K562 (cell line): Measurements from ENCODE around the gene KRT5. TPM values are rescaled to one million over a fixed set of nuclear protein-coding genes. Genes with fewer than 3 reads are reported as not detected.

ENCODE experiments used
- ATAC-seq: fragments of 200-7000 bp; cut with Tn5 transposase; 3 replicates; pipeline ENCODE4 v1.9.1; 2020; ENCODE audit warnings: moderate library complexity
- BruUV-seq: library from RNA; stranded (reverse); fragments of 400-500 nt; replicated peaks from 2 replicates; lab custom pipeline; 2021; lab: Mats Ljungman, UMichigan
- CTCF ChIA-PET: fragments of 300-600 bp; formaldehyde crosslinking; extraction: SDS; loops from one replicate; lab custom pipeline; 2021; ENCODE audit warnings: low intra/inter-chr PET ratio; lab: Yijun Ruan, JAX
- POLR2A ChIA-PET: fragments of 300-600, 350-650 bp; sonication (Branson Sonifier 250); formaldehyde crosslinking; extraction: SDS; loops from one replicate; lab custom pipeline; 2021; ENCODE audit warnings: antibody characterized with exemption, inconsistent platforms; lab: Yijun Ruan, JAX
- DNase-seq, 4 experiments: peaks; one replicate each; pipeline versions ENCODE4 v3.0.0 to v3.0.0-alpha.2; 2011 to 2018; ENCODE audit warnings: low spot score in 3 of 4, mixed read lengths in 3 of 4; ENCODE audit errors: extremely low read depth in 1 of 4
- FAIRE-seq: peaks from 2 replicates; lab custom pipeline; 2011; peaks lifted over from hg19 to GRCh38; lab: Jason Lieb, UNC
- H2AFZ ChIP-seq: 2 replicates; pipeline ENCODE4 v1.6.0; 2011; ENCODE audit warnings: low read depth, low read length, control low read depth, inconsistent platforms
- H3K27ac ChIP-seq: fragments of 200-600 bp; 3 replicates; pipeline ENCODE4 v1.8.0; 2011; ENCODE audit warnings: low read depth, mild to moderate bottlenecking, control low read depth, inconsistent platforms, low read length, moderate library complexity, mixed read lengths; ENCODE audit errors: extremely low read depth
- H3K27me3 ChIP-seq, 2 experiments: fragments of 300-600 bp in 1 of 2; 2 replicates in 1 of 2; 3 replicates in 1 of 2; pipeline versions ENCODE4 v1.6.0 to v1.8.0; 2011; ENCODE audit warnings: inconsistent platforms in 2 of 2, low read length in 2 of 2, mild to moderate bottlenecking in 1 of 2, mixed read lengths in 1 of 2, moderate library complexity in 1 of 2; ENCODE audit not compliant: control insufficient read depth in 2 of 2, insufficient read depth in 2 of 2
- H3K36me3 ChIP-seq: fragments of 300-600 bp; 3 replicates; pipeline ENCODE4 v1.8.0; 2011; ENCODE audit warnings: mild to moderate bottlenecking, low read length, inconsistent platforms; ENCODE audit not compliant: control insufficient read depth, insufficient read depth
- H3K4me1 ChIP-seq, 2 experiments: fragments of 200-600 bp in 1 of 2; replicated peaks in 1 of 2; 2 replicates in 1 of 2; 3 replicates in 1 of 2; pipeline versions ENCODE4 v1.5.1 to v1.8.0; 2011; ENCODE audit warnings: inconsistent platforms in 2 of 2, low read length in 2 of 2, mild to moderate bottlenecking in 1 of 2, mixed read lengths in 1 of 2, moderate library complexity in 1 of 2; ENCODE audit not compliant: control insufficient read depth in 2 of 2, insufficient read depth in 2 of 2
- H3K4me2 ChIP-seq: 2 replicates; pipeline ENCODE4 v1.6.1; 2011; ENCODE audit warnings: low read length, control low read depth, inconsistent platforms, mixed read lengths; ENCODE audit not compliant: insufficient read depth
- H3K4me3 ChIP-seq: fragments of 200-600 bp; sonication (generic), shearing (Covaris generic); 2 replicates; pipeline ENCODE4 v1.5.1; 2016; ENCODE audit warnings: control low read depth, inconsistent platforms
- H3K79me2 ChIP-seq: fragments of 200-600 bp; 3 replicates; pipeline ENCODE4 v1.8.0; 2011; ENCODE audit warnings: low read length, inconsistent platforms; ENCODE audit not compliant: control insufficient read depth, insufficient read depth
- H3K9ac ChIP-seq, 2 experiments: 2 replicates each; pipeline versions ENCODE4 v1.6.0 to v1.6.1; 2011; ENCODE audit warnings: low read depth in 2 of 2, low read length in 2 of 2, control low read depth in 1 of 2, inconsistent platforms in 1 of 2, mild to moderate bottlenecking in 1 of 2, mixed read lengths in 1 of 2; ENCODE audit not compliant: insufficient read depth in 1 of 2
- H3K9me1 ChIP-seq: one replicate; pipeline ENCODE4 v1.6.0; 2011; ENCODE audit warnings: inconsistent platforms, mild to moderate bottlenecking, low read length, moderate library complexity; ENCODE audit not compliant: control insufficient read depth, insufficient read depth
- H3K9me3 ChIP-seq: replicated peaks from 2 replicates; pipeline ENCODE4 v1.5.1; 2011; ENCODE audit warnings: low read depth, low read length, inconsistent platforms; ENCODE audit not compliant: control insufficient read depth, insufficient read depth
- H4K20me1 ChIP-seq: replicated peaks from 2 replicates; pipeline ENCODE4 v1.6.1; 2011; ENCODE audit warnings: low read length, inconsistent platforms, mixed read lengths; ENCODE audit not compliant: control insufficient read depth, insufficient read depth
- CBX5 ChIP-seq: IDR thresholded peaks from 2 replicates; pipeline ENCODE4 v1.6.1; 2014; ENCODE audit warnings: low read depth, borderline replicate concordance
- NR4A1 ChIP-seq, 2 experiments: fragments of 250-450 bp in 1 of 2; fragments of 450-650 bp in 1 of 2; sonication (Bioruptor Pico) in 1 of 2; IDR thresholded peaks; 2 replicates each; pipeline versions ENCODE4 v1.4.0 to v1.6.1; 2016 to 2020; ENCODE audit warnings: mild to moderate bottlenecking in 2 of 2, missing compliant biosample characterization in 1 of 2, missing genetic modification characterization in 1 of 2, moderate library complexity in 1 of 2
- WGBS: fragments of 100-300 bp; shearing (Covaris generic); methylation state at CpG from one replicate; pipeline ENCODE4 v1.1.6; 2016; ENCODE audit warnings: low coverage, mixed read lengths; ENCODE audit not compliant: insufficient coverage; ENCODE audit errors: missing lambda C conversion rate; 5-methylcytosine and 5-hydroxymethylcytosine counted together
- in situ Hi-C: fragments of 300-500 bp; cut with MboI; formaldehyde crosslinking; loops from 4 replicates; pipeline ENCODE4 v1.15.0; 2018; ENCODE audit warnings: inconsistent platforms, mixed read lengths
- intact Hi-C: fragments of 100-400 bp; cut with micrococcal nuclease; formaldehyde crosslinking; loops from 2 replicates; pipeline ENCODE4 v1.14.2; 2022
- polyA plus RNA-seq, 8 experiments: library from polyadenylated mRNA; depleted of rRNA in 4 of 8; stranded (reverse) in 5 of 8; unstranded in 3 of 8; fragments of >200 nt; fragmentation: Nextera tagmentation in 2 of 8; fragmentation: Illumina TruSeq in 1 of 8; extraction: Ambion mirVana in 2 of 8; extraction: Trizol in 1 of 8; gene quantifications; 2 replicates each; pipeline versions ENCODE4 v1.2.1 to v1.2.3, GENCODE V29; 2011 to 2014; ENCODE audit warnings: inconsistent platforms in 1 of 8, missing spikeins in 1 of 8
- total RNA-seq, 7 experiments: library from RNA; depleted of rRNA in 6 of 7; stranded (reverse); fragments of >200 nt in 6 of 7; fragmentation: Illumina TruSeq in 2 of 7; extraction: Trizol in 2 of 7; gene quantifications; 2 replicates each; pipeline versions ENCODE4 v1.2.1 to v1.2.3, GENCODE V29; 2011 to 2021; ENCODE audit warnings: low replicate concordance in 1 of 7
- TF ChIP-seq, protein P1 (sequence below): fragments of 450-650 bp; formaldehyde crosslinking; IDR thresholded peaks from 2 replicates; pipeline ENCODE4 v1.4.0; 2022; ENCODE audit warnings: missing genetic modification characterization

Gene KRT5
- total and polyA plus RNA-seq, 9 of the 15 experiments (the other 6 are each of a cell fraction or from before 2014, with no cell fraction given) = 0.32 TPM; not detected in 8

DNA sequence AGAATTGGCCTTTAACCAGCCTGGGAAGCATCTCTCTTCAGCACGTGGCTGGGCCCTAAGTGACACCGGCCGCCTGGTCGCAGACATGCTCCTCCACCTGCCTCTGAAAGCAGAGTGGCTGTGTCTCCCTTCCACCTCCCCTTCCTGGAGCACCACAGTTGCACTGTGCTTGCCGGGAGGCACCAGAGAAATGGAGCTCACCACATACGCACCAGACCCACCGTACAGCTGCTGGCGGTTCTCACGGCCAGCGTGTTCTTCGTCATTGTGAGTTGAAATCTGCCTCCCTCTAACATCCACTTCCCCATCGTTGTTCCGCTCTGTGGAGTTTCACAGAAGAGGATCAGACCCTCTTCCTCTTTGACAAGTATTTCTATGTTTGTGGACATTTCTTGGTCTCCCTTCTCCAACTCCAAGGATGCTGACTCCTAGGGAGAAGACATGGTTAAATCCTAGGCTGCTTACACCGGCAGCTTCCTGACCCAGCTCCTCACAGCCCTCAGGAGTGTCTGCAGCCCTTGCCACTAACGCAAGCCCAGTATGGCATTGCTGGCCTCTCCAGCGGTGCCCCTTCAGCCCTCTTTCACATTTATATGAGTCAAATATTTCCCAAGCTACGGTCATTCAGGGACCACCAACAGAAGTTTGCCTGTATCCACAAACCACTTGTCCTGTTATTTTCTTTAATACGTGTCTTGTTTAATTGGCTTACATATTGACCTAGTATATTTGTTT is 11.5 kb upstream of the KRT5 start:
- ATAC-seq = no peak
- no peak for DNase-seq
- Histone ChIP-seq H3K79me2 (no peaks in the 10 kb centered on the region), H3K9me1 (no peaks in the 10 kb centered on the region), H3K27me3 (peaks cover 5 to 32% of the 10 kb centered on the region in 2 experiments; a peak in 4 of 5 replicates), H3K4me3 (no peak overlapping the region), H3K9ac (no peak overlapping the region), H2AFZ (no peak overlapping the region), H3K4me2 (no peak overlapping the region), H4K20me1 (peaks cover 5% of the 10 kb centered on the region; the same call in 1 of the 2 replicates), H3K4me1 (no peaks in the 10 kb centered on the region), H3K36me3 (no peaks in the 10 kb centered on the region), H3K9me3 (no peaks in the 10 kb centered on the region), H3K27ac (no peak overlapping the region)
- ChIA-PET CTCF (no interaction called here), POLR2A (interaction anchor here (0.8 to 1.1 kb wide), 2 partner anchors 96 to 150 kb away, joined by 3 read pairs; no protein-coding TSS in a partner anchor)
- 1% methylated on average over 18 of the region's 18 CpGs for WGBS
- no TSS peak for BruUV-seq
- intact Hi-C loops (no loop called here), in situ Hi-C loops (no loop called here)
- TF ChIP-seq, protein P1, sequence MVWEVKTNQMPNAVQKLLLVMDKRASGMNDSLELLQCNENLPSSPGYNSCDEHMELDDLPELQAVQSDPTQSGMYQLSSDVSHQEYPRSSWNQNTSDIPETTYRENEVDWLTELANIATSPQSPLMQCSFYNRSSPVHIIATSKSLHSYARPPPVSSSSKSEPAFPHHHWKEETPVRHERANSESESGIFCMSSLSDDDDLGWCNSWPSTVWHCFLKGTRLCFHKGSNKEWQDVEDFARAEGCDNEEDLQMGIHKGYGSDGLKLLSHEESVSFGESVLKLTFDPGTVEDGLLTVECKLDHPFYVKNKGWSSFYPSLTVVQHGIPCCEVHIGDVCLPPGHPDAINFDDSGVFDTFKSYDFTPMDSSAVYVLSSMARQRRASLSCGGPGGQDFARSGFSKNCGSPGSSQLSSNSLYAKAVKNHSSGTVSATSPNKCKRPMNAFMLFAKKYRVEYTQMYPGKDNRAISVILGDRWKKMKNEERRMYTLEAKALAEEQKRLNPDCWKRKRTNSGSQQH = no peak
- TF ChIP-seq NR4A1 (CRISPR knock-in tag; IDR thresholded peaks at IDR 0.05) (no peak), NR4A1 (tag; IDR thresholded peaks at IDR 0.05) (no peak), CBX5 (no peak)
- FAIRE-seq = no peak
